IMR-90 (cell line): ENCODE measurements around the gene UCK2. TPM values are rescaled to one million over a fixed set of nuclear protein-coding genes. Genes with fewer than 3 reads are reported as not detected.

Experiments
- ATAC-seq: fragments of 200-7000 bp; cut with Tn5 transposase; 2 replicates; pipeline ENCODE4 v1.9.1; 2020; ENCODE audit warnings: low read depth, mild to moderate bottlenecking, moderate library complexity
- BruUV-seq: library from RNA; stranded (reverse); fragments of 400-500 nt; replicated peaks from 2 replicates; lab custom pipeline; 2021; lab: Mats Ljungman, UMichigan
- CTCF ChIA-PET: fragments of 300-600 bp; formaldehyde crosslinking; extraction: SDS; loops from one replicate; lab custom pipeline; 2021; ENCODE audit warnings: antibody characterized with exemption; lab: Yijun Ruan, JAX
- POLR2A ChIA-PET: fragments of 300-600 bp; sonication (Branson Sonifier 250); formaldehyde crosslinking; loops from one replicate; lab custom pipeline; 2022; ENCODE audit warnings: antibody characterized with exemption; ENCODE audit not compliant: unreplicated experiment; lab: Charles Lee
- DNase-seq: peaks from one replicate; pipeline ENCODE4 v3.0.0; 2013
- H2AFZ ChIP-seq: replicated peaks from 2 replicates; pipeline ENCODE3; 2013; ENCODE audit warnings: low read length, mild to moderate bottlenecking; ENCODE audit not compliant: poor library complexity
- H2AK5ac ChIP-seq: 2 replicates; pipeline ENCODE4 v1.6.1; 2013; ENCODE audit warnings: low read depth, low read length, inconsistent platforms
- H2AK9ac ChIP-seq: replicated peaks from 2 replicates; pipeline ENCODE3; 2013; ENCODE audit warnings: mild to moderate bottlenecking, low read depth, low read length, moderate library complexity; ENCODE audit not compliant: poor library complexity
- H2BK120ac ChIP-seq: 2 replicates; pipeline ENCODE4 v1.6.1; 2013; ENCODE audit warnings: low read depth, low read length, inconsistent platforms
- H2BK15ac ChIP-seq: 3 replicates; pipeline ENCODE4 v1.6.1; 2013; ENCODE audit warnings: low read depth, low read length, inconsistent platforms
- H2BK20ac ChIP-seq: 2 replicates; pipeline ENCODE4 v1.6.1; 2013; ENCODE audit warnings: low read depth, mild to moderate bottlenecking, inconsistent platforms, low read length, moderate library complexity
- H2BK5ac ChIP-seq: 2 replicates; pipeline ENCODE4 v1.6.1; 2013; ENCODE audit warnings: mild to moderate bottlenecking, low read depth, low read length, inconsistent platforms; ENCODE audit not compliant: poor library complexity, severe bottlenecking
- H3K14ac ChIP-seq: replicated peaks from 2 replicates; pipeline ENCODE4 v1.6.1; 2013; ENCODE audit warnings: low read depth, low read length, inconsistent platforms
- H3K18ac ChIP-seq: 2 replicates; pipeline ENCODE4 v1.6.1; 2013; ENCODE audit warnings: low read depth, low read length, control low read depth
- H3K23ac ChIP-seq: 2 replicates; pipeline ENCODE4 v1.6.1; 2013; ENCODE audit warnings: low read depth, low read length, inconsistent platforms
- H3K27ac ChIP-seq: 2 replicates; pipeline ENCODE4 v1.5.1; 2013; ENCODE audit warnings: mild to moderate bottlenecking, control low read depth, low read length; ENCODE audit not compliant: insufficient read depth
- H3K27me3 ChIP-seq: 2 replicates; pipeline ENCODE4 v1.6.1; 2013; ENCODE audit warnings: low read length; ENCODE audit not compliant: control insufficient read depth, insufficient read depth
- H3K36me3 ChIP-seq: 2 replicates; pipeline ENCODE4 v1.6.1; 2013; ENCODE audit warnings: low read length, mixed read lengths; ENCODE audit not compliant: control insufficient read depth, insufficient read depth
- H3K4ac ChIP-seq: 2 replicates; pipeline ENCODE4 v1.6.1; 2013; ENCODE audit warnings: low read depth, low read length, inconsistent platforms
- H3K4me1 ChIP-seq: 2 replicates; pipeline ENCODE4 v1.6.1; 2013; ENCODE audit warnings: low read length, mixed read lengths; ENCODE audit not compliant: control insufficient read depth, insufficient read depth
- H3K4me2 ChIP-seq: 2 replicates; pipeline ENCODE4 v1.6.1; 2013; ENCODE audit warnings: low read depth, mild to moderate bottlenecking, control low read depth, low read length, moderate library complexity
- H3K4me3 ChIP-seq: 2 replicates; pipeline ENCODE4 v1.5.1; 2013; ENCODE audit warnings: low read depth, mild to moderate bottlenecking, control low read depth, low read length, moderate library complexity; ENCODE audit not compliant: insufficient read depth
- H3K56ac ChIP-seq: 2 replicates; pipeline ENCODE4 v1.6.1; 2013; ENCODE audit warnings: low read length, inconsistent platforms; ENCODE audit not compliant: insufficient read depth; ENCODE audit errors: extremely low read depth
- H3K79me1 ChIP-seq, 2 experiments: 2 replicates each; pipeline ENCODE4 v1.6.1; 2013; ENCODE audit warnings: low read length in 2 of 2, inconsistent platforms in 1 of 2, low read depth in 1 of 2
- H3K9ac ChIP-seq: 2 replicates; pipeline ENCODE4 v1.6.1; 2013; ENCODE audit warnings: low read depth, low read length, control low read depth
- H3K9me1 ChIP-seq: 2 replicates; pipeline ENCODE4 v1.6.1; 2013; ENCODE audit warnings: low read length, inconsistent platforms; ENCODE audit not compliant: insufficient read depth
- H3K9me3 ChIP-seq: 2 replicates; pipeline ENCODE4 v1.6.1; 2013; ENCODE audit warnings: low read length; ENCODE audit not compliant: control insufficient read depth, insufficient read depth
- H4K20me1 ChIP-seq: 2 replicates; pipeline ENCODE4 v1.6.1; 2013; ENCODE audit warnings: low read length, inconsistent platforms; ENCODE audit not compliant: insufficient read depth
- H4K5ac ChIP-seq: 2 replicates; pipeline ENCODE4 v1.6.1; 2013; ENCODE audit warnings: mild to moderate bottlenecking, low read depth, low read length, control low read depth
- H4K8ac ChIP-seq, 2 experiments: 2 replicates each; pipeline ENCODE4 v1.6.1; 2013; ENCODE audit warnings: low read depth in 2 of 2, low read length in 2 of 2, control low read depth in 1 of 2, inconsistent platforms in 1 of 2
- H4K91ac ChIP-seq: 2 replicates; pipeline ENCODE4 v1.6.1; 2013; ENCODE audit warnings: low read depth, low read length, inconsistent platforms; ENCODE audit not compliant: insufficient read depth
- RCOR1 ChIP-seq: IDR thresholded peaks from 2 replicates; pipeline ENCODE4 v1.6.1; 2012; ENCODE audit warnings: mild to moderate bottlenecking, low read length, improper control_type of control experiment; ENCODE audit not compliant: insufficient replicate concordance
- WGBS, 2 experiments: methylation state at CpG; one replicate each; pipeline versions ENCODE4 v1.1.5 to v1.1.7; 2013; ENCODE audit warnings: missing lambda C conversion rate in 2 of 2; ENCODE audit not compliant: insufficient read length in 1 of 2; ENCODE audit errors: extremely low coverage in 2 of 2; 5-methylcytosine and 5-hydroxymethylcytosine counted together
- dilution Hi-C: fragments of 300-500 bp; cut with HindIII; formaldehyde crosslinking; loops from one replicate; pipeline ENCODE4 v1.14.3; 2018; ENCODE audit warnings: low sequenced_read_pairs; ENCODE audit not compliant: unreplicated experiment
- in situ Hi-C: fragments of 300-500 bp; cut with MboI; formaldehyde crosslinking; loops from 3 replicates; pipeline ENCODE4 v1.14.3; 2019; ENCODE audit warnings: low sequenced_read_pairs, inconsistent platforms, mixed read lengths
- intact Hi-C: fragments of 100-400 bp; cut with micrococcal nuclease; formaldehyde crosslinking; loops from 2 replicates; pipeline ENCODE4 v1.10.0; 2022
- polyA plus RNA-seq, 3 experiments: library from polyadenylated mRNA; depleted of rRNA; stranded (reverse); fragments of >200 nt; gene quantifications; 2 replicates each; pipeline ENCODE4 v1.2.3, GENCODE V29; 2012; ENCODE audit warnings: low replicate concordance in 1 of 3
- total RNA-seq: library from RNA; depleted of rRNA; stranded (reverse); fragments of >200 nt; gene quantifications from 2 replicates; pipeline ENCODE4 v1.2.3, GENCODE V29; 2012

The UCK2 gene
- total and polyA plus RNA-seq, 2 of the 4 experiments (the other 2 are of a cell fraction): 83.0 to 87.8 TPM

DNA sequence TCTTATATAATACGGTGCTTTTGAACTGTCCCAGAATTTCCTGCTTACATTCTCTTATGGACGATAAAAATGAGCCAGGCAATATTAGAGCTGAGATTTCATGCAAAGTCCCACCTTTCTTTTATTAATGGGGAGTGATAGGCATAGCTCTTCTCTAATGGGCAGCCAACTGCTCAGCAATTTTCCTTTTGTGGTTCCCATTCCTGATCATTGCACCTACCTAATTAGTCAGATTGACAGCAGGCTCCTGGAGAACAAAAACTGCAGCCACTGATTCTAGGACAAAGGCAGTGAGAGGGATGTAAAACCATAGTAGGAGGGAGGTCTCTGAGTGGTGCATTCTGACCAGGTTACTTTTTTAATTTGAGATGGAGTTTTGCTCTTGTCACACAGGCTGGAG is 110.4 kb downstream of the UCK2 start:
- no CpG with 5 or more reads among the region's 2 CpGs for WGBS, 2 experiments
- CTCF ChIA-PET: interaction anchor here (1.4 kb wide), 1 partner anchor 13 kb away, joined by 3 read pairs; no protein-coding TSS in a partner anchor
- dilution Hi-C loops: no loop called here

More for the DNA sequence above, 110.4 kb downstream of the UCK2 start:
- Histone ChIP-seq H3K27ac (no peak overlapping the region), H3K18ac (no peak overlapping the region), H3K4me1 (no peaks in the 10 kb centered on the region), H3K14ac (no peak overlapping the region), H3K9me1 (no peaks in the 10 kb centered on the region), H2BK20ac (no peak overlapping the region), H4K20me1 (no peaks in the 10 kb centered on the region), H4K91ac (no peak overlapping the region), H4K8ac (no peak overlapping the region), H3K4me3 (no peak overlapping the region), H2BK15ac (no peak overlapping the region), H4K5ac (no peak overlapping the region), H2BK5ac (no peak overlapping the region), H3K36me3 (no peaks in the 10 kb centered on the region), H3K9ac (no peak overlapping the region), H3K27me3 (peaks cover 4% of the 10 kb centered on the region), H2BK120ac (no peak overlapping the region), H3K79me1 (no peaks in the 10 kb centered on the region), H2AK9ac (no peak overlapping the region), H3K56ac (no peak overlapping the region), H3K4ac (no peak overlapping the region), H3K23ac (no peak overlapping the region), H3K4me2 (no peak overlapping the region), H2AFZ (no peak overlapping the region), H2AK5ac (no peak overlapping the region), H3K9me3 (no peaks in the 10 kb centered on the region)
- no peak for ATAC-seq
- no peak for TF ChIP-seq RCOR1
- DNase-seq: no peak
- BruUV-seq: no TSS peak
- POLR2A ChIA-PET: no interaction called here
- intact Hi-C loops: no loop called here
- in situ Hi-C loops: loop anchor here (25.0 kb wide), 1 partner anchor 551 kb away; no protein-coding TSS in a partner anchor
